Measurements from ENCODE around the gene UQCC3.
A peak's percentile ranks its signal among the peaks of the same experiment; 100 is the strongest.

UQCC3 gene

GRCh38 chr11:62705880-62706849 lies 34.7 kb downstream of the UQCC3 start:
- Mint-ChIP-seq H3K4me1 (peaks cover 56% of the 10 kb centered on the region), H3K4me3 (peak overlapping the region; percentile 98), H3K27me3 (no peaks in the 10 kb centered on the region), H3K9me3 (no peaks in the 10 kb centered on the region), H3K27ac (peak overlapping the region; percentile 86), H3K36me3 (peaks cover 25% of the 10 kb centered on the region)
- ATAC-seq = peak; percentile 89

GRCh38 chr11:62706850-62707247 lies 35.4 kb downstream of the UQCC3 start:
- peak overlapping the region; percentile 98 for H3K4me3 Mint-ChIP-seq
- H3K9me3 Mint-ChIP-seq = no peaks in the 10 kb centered on the region
- no peak for ATAC-seq
- H3K36me3 Mint-ChIP-seq = peaks cover 23% of the 10 kb centered on the region
- H3K27ac Mint-ChIP-seq = peak overlapping the region; percentile 86
- no peaks in the 10 kb centered on the region for H3K27me3 Mint-ChIP-seq
- H3K4me1 Mint-ChIP-seq = peaks cover 56% of the 10 kb centered on the region

GRCh38 chr11:62707277-62707861 lies 35.9 kb downstream of the UQCC3 start, which contains the start of the genes BSCL2 and GNG3:
BSCL2 (minus strand) TSS chr11:62707424; CDS start chr11:62707195, 229 bp downstream.
GNG3 (plus strand) TSS chr11:62707676; CDS start chr11:62708296, 620 bp downstream.
- Mint-ChIP-seq H3K9me3 (no peaks in the 10 kb centered on the region), H3K36me3 (peaks cover 22% of the 10 kb centered on the region), H3K4me1 (peaks cover 57% of the 10 kb centered on the region), H3K27me3 (no peaks in the 10 kb centered on the region), H3K4me3 (peak within 1 kb of the TSS; percentile 98), H3K27ac (peak within 1 kb of the TSS; percentile 90)
- ATAC-seq = no peak

GRCh38 chr11:62708392-62708791 lies 36.9 kb downstream of the UQCC3 start:
- Mint-ChIP-seq H3K27me3 (no peaks in the 10 kb centered on the region), H3K36me3 (peaks cover 27% of the 10 kb centered on the region), H3K27ac (peak overlapping the region; percentile 90), H3K9me3 (no peaks in the 10 kb centered on the region), H3K4me1 (peaks cover 65% of the 10 kb centered on the region), H3K4me3 (peak overlapping the region; percentile 93)
- ATAC-seq = no peak

- peak overlapping the region; percentile 90 for H3K27ac Mint-ChIP-seq
- peaks cover 69% of the 10 kb centered on the region for H3K4me1 Mint-ChIP-seq
- peaks cover 31% of the 10 kb centered on the region for H3K36me3 Mint-ChIP-seq
- peak overlapping the region; percentile 93 for H3K4me3 Mint-ChIP-seq
- ATAC-seq = peak; percentile 3
- H3K27me3 Mint-ChIP-seq = no peaks in the 10 kb centered on the region
- no peaks in the 10 kb centered on the region for H3K9me3 Mint-ChIP-seq
Measured at GRCh38 chr11:62708793-62709192, 37.3 kb downstream of the UQCC3 start.

- Mint-ChIP-seq H3K36me3 (peaks cover 36% of the 10 kb centered on the region), H3K27me3 (no peaks in the 10 kb centered on the region), H3K4me1 (peaks cover 69% of the 10 kb centered on the region), H3K4me3 (peak overlapping the region; percentile 93), H3K9me3 (no peaks in the 10 kb centered on the region), H3K27ac (peak overlapping the region; percentile 90)
- ATAC-seq = peak; percentile 92
Measured at GRCh38 chr11:62709247-62710000, 38.0 kb downstream of the UQCC3 start.

GRCh38 chr11:62710001-62710345 lies 38.5 kb downstream of the UQCC3 start:
- H3K27me3 Mint-ChIP-seq = no peaks in the 10 kb centered on the region
- no peaks in the 10 kb centered on the region for H3K9me3 Mint-ChIP-seq
- peak overlapping the region; percentile 90 for H3K27ac Mint-ChIP-seq
- no peak for ATAC-seq
- peaks cover 69% of the 10 kb centered on the region for H3K4me1 Mint-ChIP-seq
- peak overlapping the region; percentile 93 for H3K4me3 Mint-ChIP-seq
- peaks cover 42% of the 10 kb centered on the region for H3K36me3 Mint-ChIP-seq

GRCh38 chr11:62712276-62712812 lies 40.9 kb downstream of the UQCC3 start:
- H3K4me1 Mint-ChIP-seq = peaks cover 52% of the 10 kb centered on the region

GRCh38 chr11:62712861-62713260 lies 41.4 kb downstream of the UQCC3 start:
- ATAC-seq = no peak
- H3K4me1 Mint-ChIP-seq = peaks cover 47% of the 10 kb centered on the region
- peaks cover 63% of the 10 kb centered on the region for H3K36me3 Mint-ChIP-seq
- no peaks in the 10 kb centered on the region for H3K27me3 Mint-ChIP-seq
- H3K4me3 Mint-ChIP-seq = no peak overlapping the region
- peak overlapping the region; percentile 75 for H3K27ac Mint-ChIP-seq
- no peaks in the 10 kb centered on the region for H3K9me3 Mint-ChIP-seq

More at GRCh38 chr11:62712276-62712812, 40.9 kb downstream of the UQCC3 start:
- H3K36me3 Mint-ChIP-seq = peaks cover 58% of the 10 kb centered on the region
- H3K9me3 Mint-ChIP-seq = no peaks in the 10 kb centered on the region
- no peak overlapping the region for H3K4me3 Mint-ChIP-seq
- H3K27ac Mint-ChIP-seq = peak overlapping the region; percentile 75
- ATAC-seq = no peak
- no peaks in the 10 kb centered on the region for H3K27me3 Mint-ChIP-seq

GRCh38 chr11:62713343-62713742 lies 41.9 kb downstream of the UQCC3 start:
- H3K4me3 Mint-ChIP-seq = no peak overlapping the region
- H3K4me1 Mint-ChIP-seq = peaks cover 42% of the 10 kb centered on the region
- H3K27ac Mint-ChIP-seq = peak overlapping the region; percentile 75
- ATAC-seq = no peak
- no peaks in the 10 kb centered on the region for H3K27me3 Mint-ChIP-seq
- H3K36me3 Mint-ChIP-seq = peaks cover 67% of the 10 kb centered on the region
- no peaks in the 10 kb centered on the region for H3K9me3 Mint-ChIP-seq

GRCh38 chr11:62715150-62716130 lies 44.0 kb downstream of the UQCC3 start:
- H3K27me3 Mint-ChIP-seq = no peaks in the 10 kb centered on the region
- H3K27ac Mint-ChIP-seq = peak overlapping the region; percentile 75
- peaks cover 27% of the 10 kb centered on the region for H3K4me1 Mint-ChIP-seq
- no peaks in the 10 kb centered on the region for H3K9me3 Mint-ChIP-seq
- H3K4me3 Mint-ChIP-seq = no peak overlapping the region
- H3K36me3 Mint-ChIP-seq = peaks cover 76% of the 10 kb centered on the region
- ATAC-seq = no peak

GRCh38 chr11:62716206-62716605 lies 44.7 kb downstream of the UQCC3 start:
- H3K27ac Mint-ChIP-seq = no peak overlapping the region
- ATAC-seq = no peak
- H3K9me3 Mint-ChIP-seq = no peaks in the 10 kb centered on the region
- H3K27me3 Mint-ChIP-seq = no peaks in the 10 kb centered on the region
- H3K4me3 Mint-ChIP-seq = no peak overlapping the region
- H3K4me1 Mint-ChIP-seq = peaks cover 25% of the 10 kb centered on the region
- H3K36me3 Mint-ChIP-seq = peaks cover 77% of the 10 kb centered on the region

- peaks cover 25% of the 10 kb centered on the region for H3K4me1 Mint-ChIP-seq
- no peaks in the 10 kb centered on the region for H3K27me3 Mint-ChIP-seq
- no peak overlapping the region for H3K4me3 Mint-ChIP-seq
Measured at GRCh38 chr11:62716816-62717215, 45.3 kb downstream of the UQCC3 start.

More at GRCh38 chr11:62716816-62717215, 45.3 kb downstream of the UQCC3 start:
- Mint-ChIP-seq H3K9me3 (no peaks in the 10 kb centered on the region), H3K36me3 (peaks cover 83% of the 10 kb centered on the region), H3K27ac (no peak overlapping the region)
- no peak for ATAC-seq

Measured in stimulated activated memory B cell treated with anti-CD40 and anti-IgM and Interleukin-4, amounts not matched to agents 10 μg/mL and 1 μg/mL and 100 μg/mL, for 72 hours (primary cell).